ENCODE results near the gene DCAF12. TPM values are rescaled to one million over a fixed set of nuclear protein-coding genes. Genes with fewer than 3 reads are reported as not detected.
A peak's percentile ranks its signal among the peaks of the same experiment; 100 is the strongest.

Gene DCAF12
- total and polyA plus RNA-seq, 4 donors: 8.4 to 120 (median 16.0) TPM

GRCh38 chr9:34131571-34131970, 5.1 kb upstream of the DCAF12 start:
- H3K4me1 ChIP-seq (ENCODE audit: control insufficient read depth in 4 of 4, insufficient read depth in 4 of 4, low read length in 3 of 4): peaks cover 0 to 5% (median under 1%) of the 10 kb centered on the region in 4 donors
- H3K27me3 ChIP-seq (ENCODE audit: control insufficient read depth in 4 of 4, insufficient read depth in 4 of 4, low read length in 3 of 4): no peaks in the 10 kb centered on the region
- WGBS: 94% methylated on average over 7 of the region's 7 CpGs
- no peak for DNase-seq (ENCODE audit: low spot score)
- H3K4me3 ChIP-seq (ENCODE audit: low read depth in 1 of 3, low read length in 3 of 3): no peak overlapping the region
- no peak for TF ChIP-seq HNF4G (IDR thresholded peaks at IDR 0.05)
- no peak for TF ChIP-seq MAX (IDR thresholded peaks at IDR 0.05)
- no peak for TF ChIP-seq CTCF (IDR thresholded peaks at IDR 0.05; ENCODE audit: low read depth, low read length, missing input control)
- no peak for TF ChIP-seq JUND (IDR thresholded peaks at IDR 0.05)
- no peak for TF ChIP-seq FOXA2 (IDR thresholded peaks at IDR 0.05)
- TF ChIP-seq TAF1 (conservative IDR thresholded peaks at IDR 0.05): no peak
- TF ChIP-seq YY1 (IDR thresholded peaks at IDR 0.05): no peak
- TF ChIP-seq RAD21 (IDR thresholded peaks at IDR 0.05): no peak
- TF ChIP-seq HNF4A (conservative IDR thresholded peaks at IDR 0.05): no peak
- TF ChIP-seq FOXA1 (IDR thresholded peaks at IDR 0.05): no peak
- TF ChIP-seq GABPA (IDR thresholded peaks at IDR 0.05 in 1 of 2, conservative IDR thresholded peaks at IDR 0.05 in 1 of 2): no peak
- no peak for TF ChIP-seq REST (IDR thresholded peaks at IDR 0.05)
- no peak for TF ChIP-seq RXRA (IDR thresholded peaks at IDR 0.05)
- no peak for TF ChIP-seq NR2F2 (IDR thresholded peaks at IDR 0.05)
- no peaks in the 10 kb centered on the region for H3K36me3 ChIP-seq (ENCODE audit: control insufficient read depth in 4 of 4, insufficient read depth in 3 of 4, low read depth in 1 of 4, low read length in 3 of 4)
- no peak overlapping the region for H3K27ac ChIP-seq (ENCODE audit: low read depth in 1 of 2, low read length in 2 of 2)
- H3K9me3 ChIP-seq (ENCODE audit: control insufficient read depth in 4 of 4, low read length in 3 of 4): no peaks in the 10 kb centered on the region
- no peak overlapping the region for H3K9ac ChIP-seq (ENCODE audit: low read depth in 1 of 2, low read length in 2 of 2)

GRCh38 chr9:34127035-34127948, 794 bp upstream of the DCAF12 start:
- no peaks in the 10 kb centered on the region for H3K27me3 ChIP-seq (ENCODE audit: control insufficient read depth in 4 of 4, insufficient read depth in 4 of 4, low read length in 3 of 4)
- peaks cover 4 to 36% (median 22%) of the 10 kb centered on the region in 4 donors for H3K4me1 ChIP-seq (ENCODE audit: control insufficient read depth in 4 of 4, insufficient read depth in 4 of 4, low read length in 3 of 4)
- no peak for TF ChIP-seq SP1 (IDR thresholded peaks at IDR 0.05)
- TF ChIP-seq NR2F2 (IDR thresholded peaks at IDR 0.05): no peak
- TF ChIP-seq FOXA2 (IDR thresholded peaks at IDR 0.05): no peak
- no peak for TF ChIP-seq MAX (IDR thresholded peaks at IDR 0.05)
- no peak for TF ChIP-seq REST (IDR thresholded peaks at IDR 0.05)
- no peaks in the 10 kb centered on the region for H3K9me3 ChIP-seq (ENCODE audit: control insufficient read depth in 4 of 4, low read length in 3 of 4)
- H3K36me3 ChIP-seq (ENCODE audit: control insufficient read depth in 4 of 4, insufficient read depth in 3 of 4, low read depth in 1 of 4, low read length in 3 of 4): peaks cover 0 to 8% (median under 1%) of the 10 kb centered on the region in 4 donors
- peak overlapping the region; percentile 83 to 94 (median 87) for H3K4me3 ChIP-seq (ENCODE audit: low read depth in 1 of 3, low read length in 3 of 3)
- no peak for DNase-seq (ENCODE audit: low spot score)
- H3K27ac ChIP-seq (ENCODE audit: low read depth in 1 of 2, low read length in 2 of 2): peak overlapping the region; percentile 90 to 92
- H3K9ac ChIP-seq (ENCODE audit: low read depth in 1 of 2, low read length in 2 of 2): peak overlapping the region in 1 of 2 donors; percentile 78
- 75% methylated on average over 17 of the region's 17 CpGs for WGBS

All from liver (tissue), 9 donors.